GM12878 (cell line): ENCODE results near the gene PRPS1. TPM values are rescaled to one million over a fixed set of nuclear protein-coding genes. Genes with fewer than 3 reads are reported as not detected.

ENCODE experiments used
- ATAC-seq: fragments of 200-7000 bp; cut with Tn5 transposase; 3 replicates; pipeline ENCODE4 v1.9.1; 2020; ENCODE audit warnings: mild to moderate bottlenecking, moderate library complexity
- BruUV-seq: library from RNA; stranded (reverse); fragments of 400-500 nt; replicated peaks from 2 replicates; lab custom pipeline; 2021; lab: Mats Ljungman, UMichigan
- CTCF ChIA-PET: fragments of 300-600 bp; sonication (Branson Sonifier 250); formaldehyde crosslinking; extraction: SDS; loops from one replicate; lab custom pipeline; 2021; ENCODE audit warnings: inconsistent platforms; lab: Yijun Ruan, JAX
- POLR2A ChIA-PET: fragments of 350-600 bp; formaldehyde crosslinking; extraction: SDS; loops from one replicate; lab custom pipeline; 2021; ENCODE audit warnings: inconsistent platforms; lab: Charles Lee
- RAD21 ChIA-PET: fragments of 300-600 bp; sonication (Branson Sonifier 250); formaldehyde crosslinking; loops from one replicate; lab custom pipeline; 2023; ENCODE audit warnings: antibody characterized with exemption; ENCODE audit not compliant: unreplicated experiment; lab: Charles Lee
- SMC1A ChIA-PET: fragments of 300-600 bp; sonication (Branson Sonifier 250); formaldehyde crosslinking; loops from one replicate; lab custom pipeline; 2023; ENCODE audit not compliant: unreplicated experiment, uncharacterized antibody; lab: Charles Lee
- DNase-seq: peaks from one replicate; pipeline ENCODE4 v3.0.0-alpha.2; 2011; ENCODE audit warnings: low read depth, low spot score
- FAIRE-seq: peaks from 3 replicates; lab custom pipeline; 2011; peaks lifted over from hg19 to GRCh38; lab: Jason Lieb, UNC
- H2AFZ ChIP-seq: 2 replicates; pipeline ENCODE4 v1.6.0; 2011; ENCODE audit warnings: low read depth, low read length, control low read depth; ENCODE audit not compliant: control insufficient read depth
- H3K27ac ChIP-seq: 2 replicates; pipeline ENCODE4 v1.5.1; 2011; ENCODE audit warnings: control low read depth; ENCODE audit not compliant: control insufficient read depth, insufficient read depth
- H3K27me3 ChIP-seq, 2 experiments: replicated peaks in 1 of 2; 2 replicates each; pipeline versions ENCODE4 v1.6.0 to v1.6.1; 2011; ENCODE audit warnings: low read length in 1 of 2; ENCODE audit not compliant: control insufficient read depth in 2 of 2, insufficient read depth in 2 of 2
- H3K36me3 ChIP-seq, 2 experiments: 2 replicates each; pipeline ENCODE4 v1.5.1; 2011; ENCODE audit warnings: low read length in 1 of 2; ENCODE audit not compliant: control insufficient read depth in 2 of 2, insufficient read depth in 2 of 2
- H3K4me1 ChIP-seq: 2 replicates; pipeline ENCODE4 v1.6.1; 2011; ENCODE audit warnings: mild to moderate bottlenecking, low read length, moderate library complexity, mixed read lengths; ENCODE audit not compliant: control insufficient read depth, insufficient read depth
- H3K4me2 ChIP-seq: 2 replicates; pipeline ENCODE4 v1.6.0; 2011; ENCODE audit warnings: control low read depth; ENCODE audit not compliant: control insufficient read depth, insufficient read depth
- H3K4me3 ChIP-seq: fragments of 200-600 bp; sonication (generic); 2 replicates; pipeline ENCODE4 v1.5.1; 2016
- H3K79me2 ChIP-seq: 2 replicates; pipeline ENCODE4 v1.6.0; 2011; ENCODE audit warnings: low read length; ENCODE audit not compliant: control insufficient read depth, insufficient read depth
- H3K9ac ChIP-seq: 2 replicates; pipeline ENCODE4 v1.8.0; 2011; ENCODE audit warnings: low read length, control low read depth, mixed read lengths; ENCODE audit not compliant: control insufficient read depth, insufficient read depth
- H3K9me3 ChIP-seq: replicated peaks from 3 replicates; pipeline ENCODE4 v1.5.1; 2011; ENCODE audit warnings: mild to moderate bottlenecking, low read length; ENCODE audit not compliant: control insufficient read depth, insufficient read depth
- H4K20me1 ChIP-seq: 2 replicates; pipeline ENCODE4 v1.6.0; 2011; ENCODE audit not compliant: control insufficient read depth, insufficient read depth
- BMI1 ChIP-seq: fragments of 450-650 bp; IDR thresholded peaks from 2 replicates; pipeline ENCODE4 v1.6.1; 2016; ENCODE audit warnings: mild to moderate bottlenecking, moderate library complexity, borderline replicate concordance
- BRCA1 ChIP-seq: IDR thresholded peaks from 2 replicates; pipeline ENCODE4 v1.6.1; 2011; ENCODE audit warnings: low read depth, low read length, improper control_type of control experiment
- EP300 ChIP-seq, 2 experiments: fragments of 150-350 bp in 1 of 2; IDR thresholded peaks; 2 replicates each; pipeline ENCODE4 v1.6.1; 2011 to 2012; ENCODE audit warnings: low read depth in 2 of 2, low read length in 2 of 2, borderline replicate concordance in 1 of 2, improper control_type of control experiment in 1 of 2, inconsistent platforms in 1 of 2; ENCODE audit not compliant: control insufficient read depth in 1 of 2
- HDAC6 ChIP-seq: fragments of 200-600 bp; sonication (generic); IDR thresholded peaks from one replicate; pipeline ENCODE4 v1.8.0; 2017; ENCODE audit warnings: antibody characterized with exemption; ENCODE audit not compliant: unreplicated experiment
- PAX5 ChIP-seq: IDR thresholded peaks from 2 replicates; pipeline ENCODE4 v1.6.1; 2011; ENCODE audit warnings: low read depth, low read length, borderline replicate concordance
- SMARCA5 ChIP-seq: fragments of 450-650 bp; IDR thresholded peaks from 2 replicates; pipeline ENCODE4 v1.6.1; 2017; ENCODE audit warnings: mild to moderate bottlenecking
- SRF ChIP-seq, 2 experiments: IDR thresholded peaks; 2 replicates each; pipeline ENCODE4 v1.6.1; 2011; ENCODE audit warnings: low read depth in 2 of 2, low read length in 2 of 2, mild to moderate bottlenecking in 1 of 2, moderate library complexity in 1 of 2
- SUPT20H ChIP-seq: IDR thresholded peaks from 2 replicates; pipeline ENCODE4 v1.6.1; 2011; ENCODE audit warnings: low read depth, mild to moderate bottlenecking, low read length, moderate library complexity, borderline replicate concordance; ENCODE audit not compliant: control insufficient read depth
- ZBTB33 ChIP-seq: fragments of 450-650 bp; IDR thresholded peaks from 2 replicates; pipeline ENCODE4 v1.6.1; 2017; ENCODE audit warnings: mild to moderate bottlenecking
- ZNF217 ChIP-seq: fragments of 450-650 bp; IDR thresholded peaks from 2 replicates; pipeline ENCODE4 v1.6.1; 2017; ENCODE audit warnings: antibody characterized with exemption, mild to moderate bottlenecking
- whole genome bisulfite sequencing: methylation state at CpG from one replicate; pipeline ENCODE4 v1.1.6; 2016; ENCODE audit warnings: low lambda C conversion rate; ENCODE audit not compliant: insufficient replicate concordance, insufficient coverage; ENCODE audit errors: missing lambda C conversion rate; 5-methylcytosine and 5-hydroxymethylcytosine counted together
- in situ Hi-C: fragments of 300-500 bp; cut with MboI; formaldehyde crosslinking; loops from 9 replicates; pipeline ENCODE4 v1.14.3; 2018; ENCODE audit warnings: mixed read lengths
- intact Hi-C: fragments of 100-400 bp; cut with micrococcal nuclease; formaldehyde crosslinking; loops from one replicate; pipeline ENCODE4 v1.14.2; 2022; ENCODE audit not compliant: unreplicated experiment
- polyA plus RNA-seq, 11 experiments: library from polyadenylated mRNA; depleted of rRNA in 4 of 11; unstranded in 6 of 11; stranded (reverse) in 5 of 11; fragments of >200 nt; fragmentation: Nextera tagmentation in 4 of 11; fragmentation: Illumina TruSeq in 1 of 11; extraction: Ambion mirVana in 4 of 11; extraction: Trizol in 1 of 11; gene quantifications; 1 replicate in 1 of 11; 2 replicates in 10 of 11; pipeline versions ENCODE4 v1.2.1 to v1.2.3, GENCODE V29; 2011 to 2016; ENCODE audit warnings: inconsistent platforms in 2 of 11, missing spikeins in 2 of 11, low read depth in 1 of 11
- total RNA-seq, 4 experiments: library from RNA; depleted of rRNA in 3 of 4; stranded (reverse); fragments of >200 nt in 3 of 4; fragmentation: Illumina TruSeq in 1 of 4; extraction: Trizol in 1 of 4; gene quantifications; 2 replicates each; pipeline versions ENCODE4 v1.2.1 to v1.2.3, GENCODE V29; 2013 to 2021
- TF ChIP-seq, protein P1 (sequence below): fragments of 150-350 bp; IDR thresholded peaks from 2 replicates; pipeline ENCODE4 v1.6.1; 2016; ENCODE audit warnings: low read depth, low read length

Gene PRPS1
- total and polyA plus RNA-seq, 10 of the 15 experiments (the other 5 are each of a cell fraction or from before 2014, with no cell fraction given) = 26.5 to 86.5 (median 61.1) TPM

- ChIA-PET RAD21 (interaction anchor here (1.2 kb wide), 1 partner anchor 22 kb away, joined by 5 read pairs; no protein-coding TSS in a partner anchor), CTCF (interaction anchor here (0.8 kb wide), 1 partner anchor 14 kb away, joined by 3 read pairs; no protein-coding TSS in a partner anchor)
- BruUV-seq = no TSS peak
Measured at GRCh38 chrX:107610667-107611066, 17.6 kb upstream of the PRPS1 start.

More at GRCh38 chrX:107610667-107611066, 17.6 kb upstream of the PRPS1 start:
- Histone ChIP-seq H3K27ac (no peak overlapping the region), H3K4me3 (no peak overlapping the region), H3K79me2 (no peaks in the 10 kb centered on the region), H3K4me1 (no peaks in the 10 kb centered on the region), H3K36me3 (no peaks in the 10 kb centered on the region), H3K27me3 (no peaks in the 10 kb centered on the region), H2AFZ (no peak overlapping the region), H4K20me1 (no peaks in the 10 kb centered on the region), H3K9me3 (no peaks in the 10 kb centered on the region), H3K4me2 (no peak overlapping the region), H3K9ac (no peak overlapping the region)
- in situ Hi-C loops (no loop called here), intact Hi-C loops (no loop called here)
- DNase-seq (no peak), ATAC-seq (no peak), FAIRE-seq (no peak)
- WGBS = 0% methylated on average over 2 of the region's 2 CpGs
- ChIA-PET POLR2A (interaction anchor here (0.6 to 1.2 kb wide), 2 partner anchors 18 to 23 kb away, joined by 3 to 4 read pairs; no protein-coding TSS in a partner anchor), SMC1A (no interaction called here)
- TF ChIP-seq SRF (IDR thresholded peaks at IDR 0.05; ENCODE audit: low read depth in 2 of 2, low read length in 2 of 2) (no peak), BRCA1 (no peak), BMI1 (no peak), ZNF217 (no peak), PAX5 (no peak), SUPT20H (no peak), HDAC6 (no peak), EP300 (IDR thresholded peaks at IDR 0.05; ENCODE audit: borderline replicate concordance in 1 of 2, control insufficient read depth in 1 of 2, low read depth in 2 of 2, low read length in 2 of 2) (no peak), SMARCA5 (no peak), ZBTB33 (no peak)
- TF ChIP-seq, protein P1, sequence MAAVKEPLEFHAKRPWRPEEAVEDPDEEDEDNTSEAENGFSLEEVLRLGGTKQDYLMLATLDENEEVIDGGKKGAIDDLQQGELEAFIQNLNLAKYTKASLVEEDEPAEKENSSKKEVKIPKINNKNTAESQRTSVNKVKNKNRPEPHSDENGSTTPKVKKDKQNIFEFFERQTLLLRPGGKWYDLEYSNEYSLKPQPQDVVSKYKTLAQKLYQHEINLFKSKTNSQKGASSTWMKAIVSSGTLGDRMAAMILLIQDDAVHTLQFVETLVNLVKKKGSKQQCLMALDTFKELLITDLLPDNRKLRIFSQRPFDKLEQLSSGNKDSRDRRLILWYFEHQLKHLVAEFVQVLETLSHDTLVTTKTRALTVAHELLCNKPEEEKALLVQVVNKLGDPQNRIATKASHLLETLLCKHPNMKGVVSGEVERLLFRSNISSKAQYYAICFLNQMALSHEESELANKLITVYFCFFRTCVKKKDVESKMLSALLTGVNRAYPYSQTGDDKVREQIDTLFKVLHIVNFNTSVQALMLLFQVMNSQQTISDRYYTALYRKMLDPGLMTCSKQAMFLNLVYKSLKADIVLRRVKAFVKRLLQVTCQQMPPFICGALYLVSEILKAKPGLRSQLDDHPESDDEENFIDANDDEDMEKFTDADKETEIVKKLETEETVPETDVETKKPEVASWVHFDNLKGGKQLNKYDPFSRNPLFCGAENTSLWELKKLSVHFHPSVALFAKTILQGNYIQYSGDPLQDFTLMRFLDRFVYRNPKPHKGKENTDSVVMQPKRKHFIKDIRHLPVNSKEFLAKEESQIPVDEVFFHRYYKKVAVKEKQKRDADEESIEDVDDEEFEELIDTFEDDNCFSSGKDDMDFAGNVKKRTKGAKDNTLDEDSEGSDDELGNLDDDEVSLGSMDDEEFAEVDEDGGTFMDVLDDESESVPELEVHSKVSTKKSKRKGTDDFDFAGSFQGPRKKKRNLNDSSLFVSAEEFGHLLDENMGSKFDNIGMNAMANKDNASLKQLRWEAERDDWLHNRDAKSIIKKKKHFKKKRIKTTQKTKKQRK = no peak
